HT1080 (cell line): ENCODE measurements around the gene MEIG1. TPM values are rescaled to one million over a fixed set of nuclear protein-coding genes. Genes with fewer than 3 reads are reported as not detected.
A peak's percentile ranks its signal among the peaks of the same experiment; 100 is the strongest.
"Not testable (repeated sequence)": the region's sequence is repeated elsewhere in the genome, so short reads cannot be mapped to it uniquely, and the experiment has no call there.

Experiments used
- DNase-seq: peaks from one replicate; pipeline ENCODE4 v3.0.0-alpha.2; 2015; ENCODE audit warnings: low read depth
- polyA plus RNA-seq, 2 experiments: library from polyadenylated mRNA; depleted of rRNA; stranded (reverse); fragments of >200 nt; gene quantifications; 2 replicates each; pipeline ENCODE4 v1.2.3, GENCODE V29; 2015
- total RNA-seq: library from RNA; depleted of rRNA; stranded (reverse); fragments of >200 nt; shearing (Covaris generic); gene quantifications from 2 replicates; pipeline ENCODE4 v1.2.3, GENCODE V29; 2014; rRNA removed

Gene MEIG1
- not detected in 2 replicates for total RNA-seq
- not detected in 2 replicates for polyA plus RNA-seq (2015; cell fraction: cytosol; rRNA removed)
- polyA plus RNA-seq (2015; cell fraction: nucleus; rRNA removed), result not detected in 2 replicates

- DNase-seq, result peak; percentile 90
These were observed at the start of gene MEIG1 for GRCh38 chr10:14959221-14960057. Gene MEIG1 (plus strand): TSS chr10:14959388. CDS start chr10:14966469, 7,081 bp downstream.

DNA sequence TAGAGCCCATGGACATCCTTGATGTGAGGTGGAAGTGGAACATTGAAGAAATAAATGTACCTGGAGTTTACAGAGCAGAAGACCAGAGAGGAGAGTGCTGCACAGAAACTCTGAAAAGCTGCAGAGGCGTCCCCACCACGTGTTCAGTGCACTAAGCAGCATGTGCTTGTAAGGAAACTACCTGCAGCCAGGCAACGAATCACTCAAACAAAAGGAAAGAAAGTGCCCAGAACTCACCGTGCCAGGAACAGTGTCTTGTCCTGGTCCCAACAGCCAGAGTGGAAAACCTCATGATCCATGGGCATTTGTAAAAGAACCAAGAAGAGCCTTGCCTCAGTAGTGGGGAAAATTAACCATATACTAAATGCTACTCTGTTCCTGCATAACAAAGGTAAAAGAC lies 48.2 kb upstream of the MEIG1 start:
- no peak for DNase-seq

GRCh38 chr10:14911801-14912200 lies 47.4 kb upstream of the MEIG1 start:
- DNase-seq, result no peak

DNA sequence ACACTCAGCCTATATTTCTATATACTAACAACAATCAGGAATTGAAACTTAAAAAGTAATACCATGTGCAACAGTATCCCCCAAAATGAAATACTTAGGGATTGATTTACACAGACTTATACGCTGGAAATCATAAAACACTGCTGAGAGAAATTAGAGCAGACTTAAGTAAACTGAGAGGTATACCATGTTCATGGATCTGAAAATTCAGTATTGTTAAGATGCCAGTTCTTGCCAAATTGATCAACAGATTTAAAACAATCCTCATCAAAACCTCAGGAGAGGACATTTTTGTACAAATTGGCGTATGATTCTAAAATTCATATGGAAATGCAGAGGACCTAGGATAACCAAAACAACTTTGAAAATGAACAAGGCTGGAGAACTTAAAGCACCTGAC lies 42.6 kb upstream of the MEIG1 start:
- DNase-seq, result no peak

DNA sequence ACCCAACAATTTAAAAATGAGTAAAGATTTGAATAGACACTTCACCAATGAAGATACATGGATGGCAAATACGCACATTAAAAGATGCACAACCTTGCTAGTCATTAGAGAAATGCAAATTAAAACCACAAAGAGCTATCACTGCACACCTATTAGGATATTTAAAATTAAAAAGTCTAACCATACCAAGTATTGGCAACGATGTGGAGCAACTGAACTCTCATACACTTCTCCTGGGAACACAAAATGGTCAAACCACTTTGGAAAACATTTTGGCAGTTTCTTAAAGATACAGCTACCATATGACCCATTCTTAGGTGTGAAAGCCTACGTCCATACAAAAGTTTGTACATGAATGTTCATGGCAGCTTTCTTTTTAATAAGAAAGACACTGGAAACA lies 41.4 kb upstream of the MEIG1 start:
- no peak for DNase-seq

DNA sequence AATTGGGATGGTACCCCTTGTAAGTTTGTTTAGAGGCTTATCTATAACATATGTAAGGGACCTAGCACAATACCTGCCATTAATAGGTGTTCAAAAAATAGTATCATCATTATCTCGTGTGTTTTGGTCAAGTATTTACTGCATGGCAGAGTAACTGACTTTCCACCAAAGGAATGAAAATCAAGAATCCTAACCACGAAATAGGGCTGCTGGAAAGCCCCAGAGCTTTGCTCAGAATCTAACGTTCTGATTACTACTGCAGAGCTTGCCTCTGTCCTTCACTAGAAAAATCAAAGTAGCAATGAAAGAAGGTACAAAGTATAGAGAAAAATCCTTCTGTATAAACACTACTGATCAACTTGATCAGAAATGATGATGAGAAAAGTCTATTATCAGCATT lies 40.2 kb upstream of the MEIG1 start:
- no peak for DNase-seq

DNA sequence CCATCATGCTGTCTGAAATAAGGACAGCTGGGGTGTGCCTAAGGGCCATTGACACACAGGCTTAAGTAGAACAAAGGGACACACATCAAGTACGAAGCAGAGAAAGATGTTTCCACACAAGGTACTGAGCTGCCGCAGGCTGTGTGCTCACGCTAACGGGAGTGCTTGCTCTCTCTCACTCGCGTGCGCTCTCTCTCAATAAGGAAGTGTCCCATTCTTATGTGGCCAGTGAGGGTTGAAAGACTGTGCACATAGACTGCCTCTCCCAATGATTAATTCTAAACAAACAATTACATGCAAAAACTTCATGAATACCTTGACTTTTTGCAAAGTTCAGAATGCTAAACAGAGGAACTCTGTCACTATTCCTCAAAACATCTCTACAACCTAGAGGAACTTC lies 35.2 kb upstream of the MEIG1 start:
- no peak for DNase-seq

GRCh38 chr10:14925268-14925667 lies 33.9 kb upstream of the MEIG1 start:
- no peak for DNase-seq

DNA sequence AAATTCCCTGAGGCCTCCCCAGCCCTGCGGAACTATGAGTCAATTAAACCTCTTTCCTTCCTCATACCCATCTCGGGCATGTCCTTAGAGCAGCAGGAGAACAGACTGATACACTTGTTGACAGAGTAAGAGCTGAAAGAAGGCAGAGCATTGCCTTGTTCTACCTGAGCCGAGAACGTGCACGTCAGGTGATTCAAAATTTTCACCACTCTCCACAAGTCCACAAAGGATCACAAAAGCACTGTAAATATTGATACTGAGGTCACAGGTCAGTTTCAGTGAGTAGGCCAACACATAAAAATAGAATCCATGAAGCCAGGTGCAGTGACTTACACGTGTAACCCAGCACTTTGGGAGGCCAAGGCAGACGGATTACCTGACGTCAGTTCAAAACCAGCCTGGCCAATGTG lies 33.1 kb upstream of the MEIG1 start:
- DNase-seq, result no peak

GRCh38 chr10:14926722-14927416 lies 32.3 kb upstream of the MEIG1 start:
- no peak for DNase-seq

GRCh38 chr10:14930610-14931009 lies 28.6 kb upstream of the MEIG1 start:
- no peak for DNase-seq

DNA sequence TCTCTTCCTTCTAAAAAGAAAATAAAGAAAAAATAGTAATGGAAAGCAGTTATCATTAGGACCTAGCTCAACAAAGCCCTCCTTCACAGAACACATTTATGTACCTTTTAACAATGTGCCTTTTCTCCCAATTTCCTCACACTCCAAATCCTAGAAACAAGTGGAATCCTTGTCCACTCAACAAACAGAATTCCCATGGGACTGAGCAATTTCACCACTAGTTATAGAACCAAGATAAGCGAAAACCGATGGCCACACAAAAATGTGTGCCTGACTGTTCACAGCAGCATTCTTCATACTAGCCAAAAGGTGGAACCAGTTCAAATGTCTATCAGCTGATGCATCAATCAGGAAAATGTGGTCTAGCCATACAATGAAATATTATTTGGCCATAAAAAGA lies 22.6 kb upstream of the MEIG1 start:
- no peak for DNase-seq

- DNase-seq, result peak; percentile 33
These were observed 20.2 kb upstream of the MEIG1 start for GRCh38 chr10:14938971-14939370.

- DNase-seq, result not testable (repeated sequence)
These were observed 16.8 kb upstream of the MEIG1 start for GRCh38 chr10:14942147-14942949.

- DNase-seq, result not testable (repeated sequence)
These were observed 16.2 kb upstream of the MEIG1 start for GRCh38 chr10:14942950-14943338.

DNA sequence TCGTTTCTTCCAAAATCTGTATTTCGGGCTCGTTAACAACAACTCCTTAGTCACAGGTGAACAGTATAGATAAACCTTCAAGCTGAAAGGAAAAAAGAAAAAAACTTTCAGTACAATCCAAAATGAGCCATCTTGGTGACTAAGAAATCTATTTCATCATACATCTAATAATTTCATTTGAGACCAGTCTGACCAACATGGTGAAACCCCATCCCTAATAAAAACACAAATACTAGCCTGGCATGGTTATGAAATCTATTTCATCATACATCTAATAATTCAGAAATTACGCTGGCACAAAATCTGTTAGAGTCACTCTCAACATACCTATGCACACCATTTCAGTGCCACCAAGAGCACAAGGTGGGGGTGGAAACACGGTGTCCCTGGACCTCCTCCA lies 14.1 kb upstream of the MEIG1 start:
- DNase-seq, result no peak

DNA sequence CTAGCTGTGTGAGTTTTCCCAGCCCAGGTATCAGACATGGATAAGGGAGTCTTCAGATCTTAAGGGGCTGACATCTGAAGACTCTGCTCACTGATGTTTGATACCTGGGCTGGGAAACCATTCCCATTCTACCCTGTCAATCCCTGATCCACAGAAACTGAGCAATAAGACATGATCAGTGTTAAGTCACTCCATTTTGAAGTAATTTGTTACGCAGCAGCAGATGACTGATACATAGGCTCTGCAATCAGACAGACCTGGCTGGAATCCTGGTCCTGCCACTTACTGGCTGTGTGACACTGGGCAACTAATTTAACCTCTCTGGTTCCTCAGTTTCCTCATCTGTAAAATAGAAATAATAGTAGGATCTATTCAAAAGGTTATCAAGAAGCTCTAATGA lies 11.9 kb upstream of the MEIG1 start:
- no peak for DNase-seq

DNA sequence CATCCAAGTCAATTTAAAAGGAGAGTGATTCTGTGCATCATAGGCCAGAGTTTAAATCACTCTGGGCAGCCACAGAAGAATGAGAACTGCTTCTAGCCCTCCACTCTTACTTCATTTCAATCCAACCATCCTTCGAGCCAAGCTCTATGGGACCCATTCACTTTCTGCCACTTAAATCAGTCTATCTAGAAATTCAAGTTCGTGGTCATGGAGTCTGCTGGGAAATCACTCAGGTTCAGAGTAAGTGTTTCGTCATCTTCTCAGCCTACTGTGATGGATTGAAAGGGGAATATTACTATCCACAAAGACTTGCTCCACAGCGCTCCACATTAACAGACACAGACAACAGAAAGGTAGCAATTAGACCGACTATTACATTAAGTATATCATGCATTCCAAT lies 9.9 kb upstream of the MEIG1 start:
- DNase-seq, result no peak

GRCh38 chr10:14952851-14953423 lies 6.3 kb upstream of the MEIG1 start:
- no peak for DNase-seq

GRCh38 chr10:14953424-14954000 lies 5.7 kb upstream of the MEIG1 start:
- no peak for DNase-seq
